T-helper 2 cell treated with Interferon-gamma antibody and Interleukin-4, amounts not matched to agents 100 ng/mL and 5 ng/mL, for 36 hours (primary cell): ENCODE results near the gene HDAC4. TPM values are rescaled to one million over a fixed set of nuclear protein-coding genes. Genes with fewer than 3 reads are reported as not detected.

Experiments used
- intact Hi-C: fragments of 100-400 bp; cut with micrococcal nuclease; formaldehyde crosslinking; loops from one replicate; pipeline ENCODE4 v1.15.1; 2023
- total RNA-seq: library from RNA; stranded (reverse); gene quantifications from 2 replicates; pipeline ENCODE4 v1.2.3, GENCODE V29; 2022

Gene HDAC4
- total RNA-seq, 1 donor from 2014 or later, result 52.0 TPM

DNA sequence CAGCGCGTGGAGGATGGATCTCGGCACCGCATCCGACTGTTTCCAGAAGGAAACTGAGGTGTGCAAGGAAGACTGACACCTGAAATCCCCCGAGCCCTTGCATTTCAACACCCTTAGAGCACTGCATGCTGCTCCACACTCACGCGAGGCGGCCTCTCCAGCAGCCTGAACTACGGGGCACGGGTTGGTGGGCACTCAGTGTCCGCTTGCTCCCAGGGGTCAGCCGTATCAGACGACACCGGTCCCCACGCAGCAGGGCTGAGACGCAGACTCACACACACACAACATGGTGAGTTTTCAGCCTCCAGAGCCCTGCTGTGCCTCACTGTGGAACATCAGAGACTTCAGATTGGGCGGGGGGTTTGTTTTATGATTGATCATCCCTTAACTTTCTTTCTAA, 283.0 kb downstream of the HDAC4 start:
- intact Hi-C loops, result no loop called here

DNA sequence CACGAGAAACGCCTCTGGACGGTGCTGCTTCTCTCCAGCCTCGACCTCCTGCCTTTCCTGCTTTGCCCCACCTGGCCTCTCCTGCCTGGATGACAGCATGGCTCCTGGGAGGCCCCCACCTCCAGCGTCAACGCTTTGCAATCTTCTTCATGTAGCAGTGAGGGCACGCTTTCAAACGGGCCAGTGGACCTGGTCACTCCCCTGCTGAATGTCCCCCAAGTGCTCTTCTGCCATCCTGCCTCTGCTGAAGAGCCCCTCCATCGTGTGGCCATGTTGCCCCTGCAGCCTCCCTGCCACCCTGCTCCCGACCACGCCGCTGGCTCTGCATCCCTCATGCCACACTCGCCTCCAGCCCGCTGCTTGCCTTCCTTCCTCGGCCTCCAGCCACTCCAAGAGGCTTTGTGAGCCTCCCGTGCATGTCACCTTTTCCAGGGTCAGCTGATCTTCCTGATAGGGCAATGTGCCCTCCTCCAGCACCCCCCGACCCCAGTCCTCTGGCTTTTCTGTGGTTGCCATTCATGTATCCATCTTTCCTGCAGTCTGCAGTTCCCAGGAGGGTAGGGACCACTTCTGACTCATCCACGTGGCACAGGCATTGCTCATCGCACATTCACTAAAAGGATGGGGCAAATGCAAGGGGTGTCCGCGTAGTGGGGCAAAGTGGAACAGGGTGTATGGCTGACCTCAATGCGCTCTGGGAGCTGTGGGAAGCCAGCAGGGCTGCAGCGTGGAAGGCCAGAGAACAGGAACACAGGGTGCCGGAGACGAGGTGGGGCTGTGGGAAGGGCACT, 284.2 kb downstream of the HDAC4 start:
- intact Hi-C loops, result no loop called here

DNA sequence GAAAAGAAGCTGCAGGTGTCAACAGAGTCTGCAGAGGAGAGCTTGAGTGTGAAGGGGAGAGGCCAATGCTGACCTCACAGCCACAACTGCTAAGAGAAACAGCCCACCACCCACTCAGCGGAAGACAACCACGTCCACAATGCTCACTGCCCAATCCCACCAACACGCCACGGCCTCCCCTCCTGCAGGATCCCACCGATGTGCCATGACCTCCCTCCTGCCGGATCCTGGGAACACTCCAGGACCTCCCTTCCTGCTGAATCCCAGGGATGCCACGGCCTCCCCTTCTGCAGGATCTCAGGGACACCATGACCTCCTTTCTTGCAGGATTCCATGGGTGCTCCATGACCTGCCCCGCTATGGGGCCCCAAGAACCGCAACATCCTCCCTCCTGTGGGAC, 285.2 kb downstream of the HDAC4 start:
- intact Hi-C loops, result no loop called here

DNA sequence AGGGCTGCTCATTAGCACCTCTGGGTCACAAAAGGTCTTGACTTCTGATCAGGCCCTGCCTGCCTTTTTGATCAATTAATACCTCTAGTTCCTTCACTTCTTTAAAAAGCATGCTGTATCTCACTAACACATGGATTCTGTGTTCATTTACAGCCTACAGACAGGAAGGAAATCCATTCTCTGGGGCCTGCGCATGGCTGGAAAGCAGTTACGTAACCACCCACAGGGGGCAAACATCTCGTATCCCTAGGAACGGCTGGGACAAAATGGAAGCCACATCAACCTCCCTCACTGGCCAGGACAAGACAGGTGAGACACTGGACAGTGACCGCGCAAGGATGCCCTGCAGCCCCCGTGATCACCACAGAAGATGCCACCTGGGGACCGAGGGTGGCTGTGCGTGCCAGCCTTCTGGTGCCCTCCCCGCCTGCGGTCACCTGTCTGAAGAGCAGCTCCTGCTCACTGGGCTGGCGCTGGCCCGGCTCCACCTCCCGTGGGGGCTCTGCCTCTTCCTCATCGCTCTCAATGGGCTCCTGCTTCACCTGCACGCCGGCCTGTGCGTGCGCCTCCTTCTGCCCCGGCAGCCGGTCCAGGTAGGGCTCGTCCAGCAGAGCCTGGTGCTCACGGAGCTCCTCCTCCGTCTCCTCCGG, 286.1 kb downstream of the HDAC4 start:
- intact Hi-C loops, result no loop called here

DNA sequence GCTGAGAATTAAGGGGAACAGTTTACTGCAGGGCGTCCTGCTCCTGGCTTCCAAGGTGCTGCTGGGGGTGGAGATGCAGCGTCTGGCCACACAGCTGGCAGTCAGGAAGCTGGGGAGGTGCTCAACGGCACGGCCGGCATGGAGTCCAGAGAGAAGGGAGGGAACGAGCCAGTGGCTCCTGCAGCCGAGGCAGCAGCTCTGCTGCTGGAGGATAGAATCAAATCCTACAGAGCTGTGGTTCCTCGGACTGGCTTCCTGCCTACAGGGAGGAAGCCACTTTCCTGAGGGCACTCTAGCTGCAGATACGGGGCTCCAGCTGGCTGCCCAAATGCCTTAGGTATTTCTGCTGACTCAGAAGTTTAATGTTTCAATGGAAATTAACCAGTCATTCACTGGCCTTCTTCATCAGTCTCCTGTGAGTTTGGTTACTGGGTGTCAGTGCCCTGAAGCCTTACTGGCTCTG, 286.7 kb downstream of the HDAC4 start:
- intact Hi-C loops, result no loop called here

DNA sequence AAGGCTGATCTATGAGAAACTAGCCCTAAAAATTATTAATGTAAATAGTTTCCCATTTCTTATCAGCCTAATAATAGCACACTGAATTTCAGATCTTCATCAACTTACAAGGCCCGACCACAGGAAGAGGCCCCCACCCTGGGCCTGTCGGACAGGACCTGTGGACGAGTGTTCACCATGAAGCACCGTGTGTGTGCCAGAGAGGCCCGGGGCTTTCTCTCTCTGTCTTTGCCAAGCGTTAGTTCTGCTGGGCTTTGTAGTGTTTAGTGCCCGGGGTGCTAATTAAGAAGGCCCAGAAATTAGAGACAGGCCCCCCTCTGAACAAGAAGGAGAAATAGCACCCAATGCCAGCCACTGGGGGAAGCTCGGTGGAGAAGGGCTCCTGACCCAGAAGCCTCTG, 287.2 kb downstream of the HDAC4 start:
- intact Hi-C loops, result no loop called here

DNA sequence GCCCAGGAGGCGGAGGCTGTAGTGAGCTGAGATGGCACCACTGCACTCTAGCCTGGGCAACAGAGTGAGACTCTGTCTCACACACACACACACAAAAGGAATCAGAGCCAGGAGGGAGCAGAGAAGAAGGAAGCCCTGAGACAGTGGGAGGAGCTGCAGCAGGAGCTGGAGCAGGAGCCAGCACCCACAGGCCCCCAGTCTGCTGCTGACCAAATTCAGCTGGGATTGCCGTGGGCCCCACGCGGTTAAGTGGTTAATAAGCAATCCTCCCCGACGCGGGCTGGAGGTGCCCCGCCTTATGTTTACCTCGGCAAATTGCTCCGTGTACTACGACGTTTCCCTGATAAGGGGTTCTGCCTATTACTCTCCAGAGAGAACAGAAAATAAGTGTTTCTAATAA, 287.6 kb downstream of the HDAC4 start:
- intact Hi-C loops, result no loop called here

DNA sequence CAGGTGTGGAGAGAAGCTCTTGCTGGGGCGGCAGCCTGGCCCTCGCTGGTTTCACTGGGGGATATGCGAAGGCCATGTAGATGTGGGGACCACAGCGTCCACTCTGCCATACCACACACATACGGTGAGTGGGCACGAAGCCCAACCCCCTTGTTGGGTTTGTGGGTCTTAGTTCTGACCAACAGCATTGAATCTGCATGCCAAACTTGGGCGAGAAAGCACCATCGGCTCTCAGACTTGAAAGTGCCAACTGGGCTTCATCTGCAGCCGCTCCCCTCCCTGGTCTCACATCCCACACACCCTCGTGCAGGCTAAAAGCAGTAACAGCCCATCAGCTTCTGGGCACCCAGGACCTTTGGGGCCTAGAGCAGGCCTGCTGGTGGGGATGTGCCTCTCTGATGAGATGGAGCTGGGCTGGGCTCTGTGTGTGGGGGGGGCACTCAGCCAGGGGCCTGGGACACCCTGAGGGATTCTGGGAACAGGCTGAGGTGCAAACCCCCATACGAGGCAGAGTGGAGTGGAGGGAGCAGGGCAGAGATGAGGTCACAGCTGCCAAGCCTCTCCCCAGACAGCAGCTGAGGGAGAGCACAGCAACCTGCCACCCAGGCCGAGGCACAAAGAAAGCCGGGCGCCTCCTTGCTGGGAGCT, 288.6 kb downstream of the HDAC4 start:
- intact Hi-C loops, result no loop called here

DNA sequence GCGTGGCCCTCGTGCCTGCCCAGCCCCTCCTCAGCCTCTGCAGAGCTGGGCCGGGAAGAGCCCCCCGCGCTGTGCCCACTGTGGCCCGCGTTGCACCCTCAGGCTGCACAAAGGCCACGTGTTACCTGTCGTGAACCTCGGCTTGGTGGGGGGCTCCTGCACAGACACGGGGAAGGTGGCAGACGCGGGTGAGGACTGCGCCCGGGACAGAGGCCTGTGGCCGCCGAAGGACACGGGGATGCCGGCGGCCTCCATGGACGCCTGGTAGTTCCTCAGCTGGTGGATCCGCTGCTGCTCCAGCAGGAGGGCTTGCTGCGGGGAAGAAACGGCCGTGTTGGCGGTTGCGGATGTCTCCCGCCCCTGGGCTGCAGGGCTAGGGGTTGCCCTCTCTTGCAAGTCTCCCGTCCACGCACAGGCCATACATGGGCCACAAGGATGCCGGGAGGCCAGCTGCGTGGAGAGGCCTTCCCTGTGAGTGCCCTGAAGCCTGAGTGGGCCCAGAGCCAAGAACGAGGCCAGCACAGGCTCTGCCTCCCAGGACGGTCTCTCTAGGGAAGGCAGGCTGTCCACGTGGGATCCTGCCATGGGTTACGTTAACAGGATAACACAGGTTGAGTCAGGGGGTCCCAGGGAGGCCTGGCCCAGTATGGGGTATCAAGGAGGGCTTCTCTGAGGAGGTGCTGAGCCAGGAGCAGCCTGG, 289.3 kb downstream of the HDAC4 start:
- intact Hi-C loops, result no loop called here

DNA sequence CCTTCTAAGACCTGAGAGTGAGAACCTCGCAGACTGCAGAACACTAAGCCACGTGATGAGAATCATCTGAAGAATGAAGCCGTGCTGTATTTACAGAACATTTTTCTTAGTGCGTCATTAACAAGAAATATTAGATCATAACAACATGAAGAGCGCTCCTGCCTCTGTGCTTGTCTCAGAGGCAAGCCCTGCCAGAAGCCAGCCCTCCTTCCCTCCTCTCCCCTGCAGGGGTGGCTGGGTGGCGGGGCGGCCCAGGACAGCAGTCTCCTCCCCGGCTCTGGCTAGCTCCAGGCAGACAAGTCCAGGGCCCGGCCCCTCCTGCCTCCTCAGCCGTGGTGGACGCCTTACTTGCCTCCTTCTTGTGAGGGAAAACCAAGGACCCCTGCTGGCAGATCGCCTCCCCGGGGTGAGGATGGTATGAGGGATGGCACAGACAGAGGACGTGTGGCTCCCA, 290.2 kb downstream of the HDAC4 start:
- intact Hi-C loops, result no loop called here

DNA sequence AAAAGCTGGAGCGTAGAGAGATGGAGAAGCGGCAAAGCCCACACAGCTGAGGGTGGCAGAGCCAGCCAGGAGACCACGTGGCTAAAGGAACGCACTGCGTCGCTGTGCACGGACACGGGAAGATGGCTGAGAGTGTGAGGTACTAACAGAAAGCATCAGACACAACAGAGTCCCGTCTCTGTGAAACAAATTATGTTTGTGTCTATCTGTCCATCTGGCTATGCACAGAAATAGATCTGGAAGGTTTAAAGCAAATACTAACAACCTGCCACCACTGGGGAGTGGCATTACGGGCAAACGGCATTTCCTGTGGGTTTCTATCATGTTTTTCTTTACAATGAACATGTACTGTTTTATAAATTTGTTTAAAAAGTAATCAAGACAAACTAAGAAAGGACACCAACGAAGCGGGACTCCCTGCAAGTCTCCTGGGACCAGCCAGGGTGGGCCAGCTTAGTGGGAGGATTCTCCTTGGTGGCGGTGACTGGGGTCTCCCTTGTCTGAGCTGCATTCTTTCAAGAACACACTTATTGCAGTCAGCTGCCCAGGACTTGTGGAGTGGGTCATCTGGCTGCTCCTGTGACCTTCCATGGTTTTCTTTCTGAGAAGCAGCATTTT, 290.8 kb downstream of the HDAC4 start:
- intact Hi-C loops, result no loop called here

DNA sequence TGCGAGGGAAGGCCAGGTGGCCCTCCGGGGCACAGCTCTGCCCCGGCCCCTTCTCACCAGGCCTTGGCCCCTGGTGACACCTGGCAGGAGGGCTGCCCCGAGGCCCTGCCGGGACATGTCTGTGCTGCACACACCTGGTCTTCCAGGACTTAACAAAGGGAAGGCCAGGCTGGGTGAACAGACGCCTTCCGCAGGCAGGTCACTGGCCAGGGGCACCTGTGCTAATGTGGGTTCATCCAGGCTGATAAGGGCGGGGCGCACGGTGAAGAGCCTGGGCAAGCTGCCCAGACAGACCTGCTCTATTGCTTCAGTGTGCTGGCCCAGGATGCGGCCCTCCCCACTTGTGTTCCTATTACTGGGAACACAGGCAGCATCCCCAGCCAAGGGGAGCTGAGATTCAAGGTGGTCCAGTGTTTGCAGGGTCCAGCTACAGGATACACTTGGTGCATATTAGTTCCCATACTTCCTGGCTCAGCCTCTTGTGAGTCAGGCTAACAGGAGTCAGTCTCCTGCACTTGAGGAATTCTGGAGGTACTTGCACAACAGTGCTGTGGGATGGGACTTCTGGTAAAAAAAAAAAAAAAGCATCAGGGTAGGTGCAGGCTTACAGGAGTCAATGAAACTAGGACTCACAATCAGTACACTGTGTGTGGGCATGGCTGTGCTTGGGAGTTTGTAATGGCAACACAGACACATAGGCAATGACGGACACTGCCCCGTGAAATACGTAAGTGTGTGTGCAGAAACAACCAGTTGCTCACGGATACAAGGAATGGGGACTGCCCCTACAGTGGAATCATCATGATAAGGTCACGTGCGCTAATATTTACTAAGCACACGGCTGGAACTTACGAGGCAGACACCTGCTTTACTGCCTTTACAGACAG, 291.5 kb downstream of the HDAC4 start:
- intact Hi-C loops, result no loop called here

DNA sequence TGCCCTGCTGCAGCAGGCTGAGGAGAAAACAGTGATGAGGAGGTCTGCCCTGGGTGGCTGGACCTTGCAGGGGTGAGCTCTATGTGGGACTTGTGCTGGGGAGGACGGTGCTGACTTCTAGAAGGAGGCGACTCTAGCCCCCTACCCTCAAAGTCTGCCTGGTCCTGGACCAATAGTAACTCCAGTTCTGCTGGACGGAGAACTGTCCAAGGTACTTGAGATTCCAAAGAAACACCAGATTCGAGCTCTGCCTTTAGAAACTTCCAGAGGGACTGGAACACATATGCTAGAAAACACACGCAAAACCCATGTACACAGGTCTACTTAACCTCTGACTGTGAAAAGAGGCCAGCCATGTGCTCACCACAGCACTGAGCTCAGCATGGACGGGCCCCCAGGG, 292.4 kb downstream of the HDAC4 start:
- intact Hi-C loops, result no loop called here

DNA sequence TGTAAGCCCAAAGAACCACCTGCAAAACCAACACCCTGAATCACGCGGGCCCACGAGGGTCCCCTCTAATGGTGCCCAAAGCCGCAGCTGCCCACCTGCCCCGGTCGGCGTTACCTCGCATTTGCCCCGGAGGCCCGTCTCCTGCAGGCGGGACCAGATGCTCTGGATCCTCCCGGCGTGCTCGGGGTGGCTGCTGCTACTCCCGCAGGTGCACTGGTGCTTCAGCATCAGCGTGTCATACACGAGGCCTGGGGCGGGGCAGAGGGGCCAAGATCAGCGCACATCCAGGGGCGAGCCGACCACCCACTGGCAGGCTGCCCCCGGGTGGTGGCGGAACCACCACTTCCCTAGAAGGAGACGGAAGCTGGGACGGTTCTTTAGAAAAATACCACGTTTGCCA, 292.9 kb downstream of the HDAC4 start:
- intact Hi-C loops, result no loop called here

DNA sequence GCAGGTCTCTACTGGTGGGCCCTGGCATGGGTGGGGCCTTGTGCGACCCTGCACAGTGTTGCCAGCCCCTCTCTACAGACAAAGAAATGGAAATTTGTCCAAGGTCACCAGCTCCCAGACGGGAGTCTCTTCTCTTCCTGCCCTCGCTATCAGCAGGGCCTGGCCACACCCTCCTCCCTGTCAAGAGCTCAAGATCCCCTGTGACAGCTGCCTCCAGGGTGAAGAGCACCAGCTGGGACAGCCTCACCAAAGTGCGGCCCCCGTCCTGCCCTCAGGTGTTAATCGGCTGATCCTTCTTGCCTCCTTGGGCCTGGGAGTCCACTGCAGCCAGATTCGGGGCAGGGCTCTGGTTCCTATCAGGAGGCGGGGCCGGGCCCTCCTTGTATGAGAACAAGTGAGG, 293.9 kb downstream of the HDAC4 start:
- intact Hi-C loops, result no loop called here

DNA sequence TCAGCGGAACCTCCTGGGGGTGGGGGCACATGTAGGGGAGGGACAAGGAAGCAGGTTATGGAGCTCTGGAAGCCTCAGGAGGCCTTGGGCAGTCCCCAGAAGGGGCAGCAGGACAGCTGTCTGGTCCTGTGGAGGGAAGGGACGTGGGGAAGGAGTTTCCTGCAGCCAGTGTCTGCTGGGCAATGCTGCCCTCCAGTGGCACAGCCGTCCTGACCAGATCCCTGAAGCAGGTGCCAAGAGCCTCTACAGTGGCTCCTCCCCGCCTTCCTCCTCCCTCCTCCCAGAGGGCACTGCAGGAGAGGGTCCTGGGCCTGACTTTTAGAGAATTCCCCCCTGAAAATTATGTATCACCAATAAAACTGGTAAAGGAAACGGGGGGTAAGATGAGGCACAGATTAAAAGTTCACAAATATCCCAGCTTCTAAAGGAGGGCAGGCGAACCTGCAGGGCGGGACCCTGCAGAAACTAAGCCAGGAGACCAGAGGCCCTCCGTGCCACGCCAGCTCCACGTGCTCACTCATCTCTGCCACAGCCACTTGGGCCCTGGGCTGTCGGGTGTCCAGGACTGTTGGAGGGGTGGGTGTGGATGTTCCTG, 294.4 kb downstream of the HDAC4 start:
- intact Hi-C loops, result no loop called here

DNA sequence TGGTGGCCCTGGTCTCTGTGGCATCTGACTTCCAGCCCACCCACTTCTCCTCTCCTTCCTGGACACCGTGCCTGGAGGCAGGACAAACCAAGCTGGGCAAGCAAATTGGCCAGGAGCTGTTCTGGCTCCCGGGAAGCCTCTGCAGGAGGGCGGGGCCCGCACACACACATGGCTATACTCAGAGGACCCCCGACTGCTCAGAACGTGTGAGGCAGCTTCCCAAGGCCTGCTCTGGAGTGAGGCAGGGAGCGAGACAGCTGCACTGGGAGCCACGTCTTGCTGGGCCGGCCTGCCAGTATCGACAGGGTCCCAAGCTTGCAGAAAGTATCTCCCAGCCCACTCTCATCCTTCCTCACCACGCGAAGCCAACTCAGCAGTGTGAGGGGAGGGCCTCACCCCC, 295.6 kb downstream of the HDAC4 start:
- intact Hi-C loops, result no loop called here

DNA sequence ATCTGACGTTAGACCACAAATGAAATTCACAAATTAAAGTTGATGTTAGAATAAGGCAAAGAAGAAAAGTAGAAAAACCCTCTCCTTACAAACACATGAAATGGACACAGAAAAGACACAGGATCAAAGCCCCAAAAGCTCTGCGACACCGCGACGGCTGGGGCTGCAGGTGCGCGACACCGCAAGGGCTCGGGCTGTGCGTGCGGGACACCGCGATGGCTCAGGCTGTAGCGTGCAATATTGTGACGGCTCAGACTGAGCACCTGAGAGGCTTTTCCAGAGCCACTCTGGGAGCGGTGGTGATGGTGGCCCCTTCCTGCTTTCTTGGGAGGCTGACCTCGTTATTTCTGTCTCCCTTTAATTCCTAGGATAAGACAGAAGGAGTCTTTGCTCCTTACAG, 296.0 kb downstream of the HDAC4 start:
- intact Hi-C loops, result no loop called here

DNA sequence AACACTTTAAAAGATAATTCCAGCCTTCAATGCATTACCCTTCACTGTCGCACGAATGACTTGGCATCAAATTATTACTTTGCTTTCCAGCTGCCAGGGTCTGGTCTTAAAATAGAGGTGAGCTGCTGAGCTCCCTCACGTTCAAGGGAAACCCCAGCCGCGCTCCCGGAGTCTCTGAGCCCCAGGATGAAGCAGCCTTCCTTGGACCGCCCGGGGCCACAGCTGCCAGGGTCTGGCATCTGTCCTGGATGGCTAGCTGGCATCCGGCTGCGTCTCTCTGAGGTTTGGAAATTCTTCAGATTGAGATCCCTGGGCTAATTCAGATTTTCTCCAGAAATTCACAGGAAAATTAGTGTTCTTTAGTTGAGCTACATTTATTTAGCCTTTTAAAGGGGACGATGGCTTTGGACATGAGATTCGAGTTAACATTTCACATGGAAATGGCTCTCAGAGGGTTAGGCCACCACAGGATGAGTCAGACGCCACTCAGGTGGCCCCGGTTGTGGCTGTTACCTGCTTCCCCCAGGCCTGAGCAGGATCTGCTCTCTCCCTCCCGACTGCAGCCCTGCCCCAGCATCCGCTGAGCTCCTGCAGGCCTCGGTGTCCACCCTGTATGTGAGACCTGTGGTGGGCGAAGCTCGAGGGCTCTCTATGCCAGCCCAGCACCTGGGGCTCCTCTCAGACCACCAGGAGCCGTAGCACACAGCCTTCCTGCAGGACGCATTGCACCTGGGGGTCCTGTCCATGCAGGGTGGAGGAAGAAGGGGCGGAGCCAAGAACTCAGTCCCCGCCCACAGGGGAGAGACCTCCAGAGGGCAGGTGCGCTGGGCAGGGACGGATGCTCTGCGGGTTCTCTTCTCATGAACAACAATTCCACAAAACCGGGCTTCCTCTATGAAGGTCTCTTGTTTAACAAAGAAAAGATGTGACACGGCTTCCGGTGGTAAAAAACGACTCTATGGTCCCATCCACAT, 297.4 kb downstream of the HDAC4 start:
- intact Hi-C loops, result no loop called here
